Liver (tissue), 9 donors: ENCODE data around the gene CHST6. TPM values are rescaled to one million over a fixed set of nuclear protein-coding genes. Genes with fewer than 3 reads are reported as not detected.

Experiments
- DNase-seq: peaks from one replicate; pipeline ENCODE4 v3.0.0-alpha.2; 2017; ENCODE audit warnings: low spot score
- H3K27ac ChIP-seq, 2 donors: one replicate each; pipeline ENCODE4 v1.7.0; 2013; ENCODE audit warnings: inconsistent platforms in 2 of 2, low read length in 2 of 2, control low read depth in 1 of 2, low read depth in 1 of 2, mild to moderate bottlenecking in 1 of 2
- H3K27me3 ChIP-seq, 4 donors: one replicate each; pipeline versions ENCODE4 v1.6.1 to v1.7.0; 2013; ENCODE audit warnings: low read length in 3 of 4, inconsistent platforms in 1 of 4, mild to moderate bottlenecking in 1 of 4, moderate library complexity in 1 of 4; ENCODE audit not compliant: control insufficient read depth in 4 of 4, insufficient read depth in 4 of 4
- H3K36me3 ChIP-seq, 4 donors: one replicate each; pipeline versions ENCODE4 v1.6.1 to v1.7.0; 2013; ENCODE audit warnings: low read length in 3 of 4, mild to moderate bottlenecking in 3 of 4, low read depth in 1 of 4, moderate library complexity in 1 of 4; ENCODE audit not compliant: control insufficient read depth in 4 of 4, insufficient read depth in 3 of 4
- H3K4me1 ChIP-seq, 4 donors: one replicate each; pipeline versions ENCODE4 v1.6.1 to v1.7.0; 2013; ENCODE audit warnings: low read length in 3 of 4, mild to moderate bottlenecking in 3 of 4, moderate library complexity in 1 of 4; ENCODE audit not compliant: control insufficient read depth in 4 of 4, insufficient read depth in 4 of 4
- H3K4me3 ChIP-seq, 3 donors: one replicate each; pipeline versions ENCODE4 v1.6.1 to v1.7.0; 2013; ENCODE audit warnings: low read length in 3 of 3, control low read depth in 1 of 3, low read depth in 1 of 3, mild to moderate bottlenecking in 1 of 3
- H3K9ac ChIP-seq, 2 donors: one replicate each; pipeline ENCODE4 v1.7.0; 2013; ENCODE audit warnings: low read length in 2 of 2, mild to moderate bottlenecking in 2 of 2, moderate library complexity in 2 of 2, control low read depth in 1 of 2, low read depth in 1 of 2
- H3K9me3 ChIP-seq, 4 donors: one replicate each; pipeline versions ENCODE4 v1.6.1 to v1.7.0; 2013; ENCODE audit warnings: low read length in 3 of 4; ENCODE audit not compliant: control insufficient read depth in 4 of 4
- ATF3 ChIP-seq: IDR thresholded peaks from 2 replicates; pipeline ENCODE4 v1.6.1; 2016; ENCODE audit warnings: antibody characterized with exemption
- CTCF ChIP-seq: fragments of 150-350 bp; IDR thresholded peaks from 2 replicates; pipeline ENCODE4 v1.5.1; 2017; ENCODE audit warnings: improper control_type of control experiment, low read depth, low read length; ENCODE audit not compliant: missing input control
- EGR1 ChIP-seq, 2 donors: IDR thresholded peaks; 2 replicates each; pipeline ENCODE4 v1.6.1; 2016 to 2018; ENCODE audit warnings: antibody characterized with exemption in 2 of 2, low read depth in 2 of 2
- FOXA1 ChIP-seq: IDR thresholded peaks from 2 replicates; pipeline ENCODE4 v1.6.1; 2016; ENCODE audit warnings: antibody characterized with exemption
- FOXA2 ChIP-seq: IDR thresholded peaks from 2 replicates; pipeline ENCODE4 v1.6.1; 2016; ENCODE audit warnings: antibody characterized with exemption
- GABPA ChIP-seq, 2 donors: IDR thresholded peaks in 1 of 2; conservative IDR thresholded peaks in 1 of 2; 2 replicates each; pipeline ENCODE4 v1.6.1; 2016; ENCODE audit warnings: antibody characterized with exemption in 2 of 2, mild to moderate bottlenecking in 1 of 2, moderate library complexity in 1 of 2
- HNF4A ChIP-seq, 2 donors: conservative IDR thresholded peaks; 2 replicates each; pipeline ENCODE4 v1.6.1; 2016; ENCODE audit warnings: antibody characterized with exemption in 2 of 2, mild to moderate bottlenecking in 2 of 2
- HNF4G ChIP-seq: IDR thresholded peaks from 2 replicates; pipeline ENCODE4 v1.6.1; 2016; ENCODE audit warnings: antibody characterized with exemption
- JUND ChIP-seq, 2 donors: IDR thresholded peaks; 2 replicates each; pipeline ENCODE4 v1.6.1; 2016; ENCODE audit warnings: antibody characterized with exemption in 2 of 2
- MAX ChIP-seq: IDR thresholded peaks from 2 replicates; pipeline ENCODE4 v1.6.1; 2016; ENCODE audit warnings: antibody characterized with exemption
- NR2F2 ChIP-seq: IDR thresholded peaks from 2 replicates; pipeline ENCODE4 v1.6.1; 2016; ENCODE audit warnings: antibody characterized with exemption
- RAD21 ChIP-seq, 2 donors: IDR thresholded peaks; 2 replicates each; pipeline ENCODE4 v1.6.1; 2016; ENCODE audit warnings: antibody characterized with exemption in 2 of 2, mild to moderate bottlenecking in 2 of 2
- REST ChIP-seq: IDR thresholded peaks from 2 replicates; pipeline ENCODE4 v1.6.1; 2016; ENCODE audit warnings: antibody characterized with exemption, mild to moderate bottlenecking
- RXRA ChIP-seq, 2 donors: IDR thresholded peaks; 2 replicates each; pipeline ENCODE4 v1.6.1; 2017 to 2018; ENCODE audit warnings: antibody characterized with exemption in 2 of 2, mild to moderate bottlenecking in 1 of 2
- SP1 ChIP-seq: IDR thresholded peaks from 2 replicates; pipeline ENCODE4 v1.6.1; 2018; ENCODE audit warnings: antibody characterized with exemption, mild to moderate bottlenecking
- TAF1 ChIP-seq: conservative IDR thresholded peaks from 2 replicates; pipeline ENCODE4 v1.6.1; 2016; ENCODE audit warnings: antibody characterized with exemption, mild to moderate bottlenecking
- YY1 ChIP-seq: IDR thresholded peaks from 2 replicates; pipeline ENCODE4 v1.6.1; 2016; ENCODE audit warnings: antibody characterized with exemption, mild to moderate bottlenecking
- ZBTB33 ChIP-seq: IDR thresholded peaks from 2 replicates; pipeline ENCODE4 v1.6.1; 2016; ENCODE audit warnings: antibody characterized with exemption
- WGBS: extraction: QIAGEN DNeasy Blood & Tissue Kit; methylation state at CpG from one replicate; pipeline ENCODE4 v1.1.7; 2013; 5-methylcytosine and 5-hydroxymethylcytosine counted together
- polyA plus RNA-seq, 2 donors: library from polyadenylated mRNA; stranded (reverse) in 1 of 2; unstranded in 1 of 2; fragments of 200-250 nt in 1 of 2; fragments of >200 nt in 1 of 2; fragmentation: Nextera tagmentation in 1 of 2; extraction: Ambion mirVana in 1 of 2; gene quantifications; one replicate each; pipeline versions ENCODE4 v1.2.1 to v1.2.3, GENCODE V29; 2013 to 2015
- total RNA-seq, 2 donors: library from RNA; depleted of rRNA; stranded (reverse); fragments of >200 nt; gene quantifications; one replicate each; pipeline ENCODE4 v1.2.3, GENCODE V29; 2014
- donor health status: healthy.
- donor health status: healthy.
- donor health status: healthy.
- donor health status: healthy.
- donor health status: healthy.

The CHST6 gene
- total and polyA plus RNA-seq, 4 donors: under 0.01 to 0.17 TPM; not detected in 2

- 83% methylated on average over 19 of the region's 19 CpGs for WGBS
- H3K4me1 ChIP-seq: no peaks in the 10 kb centered on the region
- DNase-seq: no peak
- no peaks in the 10 kb centered on the region for H3K9me3 ChIP-seq
- no peak overlapping the region for H3K27ac ChIP-seq
- TF ChIP-seq SP1 (no peak), CTCF (no peak), YY1 (no peak), MAX (no peak), GABPA (IDR thresholded peaks at IDR 0.05 in 1 of 2, conservative IDR thresholded peaks at IDR 0.05 in 1 of 2) (no peak), TAF1 (no peak), RXRA (IDR thresholded peaks at IDR 0.05) (no peak), EGR1 (IDR thresholded peaks at IDR 0.05; ENCODE audit: low read depth in 2 of 2) (no peak), REST (no peak), NR2F2 (no peak), FOXA1 (no peak), ATF3 (no peak), HNF4G (no peak), ZBTB33 (no peak), FOXA2 (no peak), RAD21 (IDR thresholded peaks at IDR 0.05) (no peak), HNF4A (conservative IDR thresholded peaks at IDR 0.05) (no peak), JUND (IDR thresholded peaks at IDR 0.05) (no peak)
- H3K9ac ChIP-seq: no peak overlapping the region
- H3K4me3 ChIP-seq: no peak overlapping the region
- H3K27me3 ChIP-seq: no peaks in the 10 kb centered on the region
- no peaks in the 10 kb centered on the region for H3K36me3 ChIP-seq
Measured at GRCh38 chr16:75534560-75535205, 39.4 kb upstream of the CHST6 start.
